B cell (primary cell): ENCODE measurements around the gene YOD1. TPM values are rescaled to one million over a fixed set of nuclear protein-coding genes. Genes with fewer than 3 reads are reported as not detected.

Experiments
- ATAC-seq: fragments of 200-7000 bp; cut with Tn5 transposase; one replicate; pipeline ENCODE4 v1.10.0; 2021; ENCODE audit warnings: low read depth, mild to moderate bottlenecking, moderate number of reproducible peaks, moderate library complexity
- CTCF ChIA-PET: fragments of 350-600 bp; sonication (Branson Sonifier 250); formaldehyde crosslinking; loops from one replicate; lab custom pipeline; 2021; ENCODE audit warnings: antibody characterized with exemption, inconsistent platforms; lab: Charles Lee
- POLR2A ChIA-PET: fragments of 350-600 bp; sonication (Branson Sonifier 250); formaldehyde crosslinking; loops from one replicate; lab custom pipeline; 2021; ENCODE audit warnings: antibody characterized with exemption; lab: Charles Lee
- DNase-seq: peaks from one replicate; pipeline ENCODE4 v3.0.0; 2013
- H2AFZ ChIP-seq: 2 replicates; pipeline ENCODE4 v1.6.1; 2012; ENCODE audit warnings: mild to moderate bottlenecking, low read depth, low read length; ENCODE audit not compliant: insufficient read depth, poor library complexity, severe bottlenecking
- H3K27ac ChIP-seq, 2 donors: 1 replicate in 1 of 2; 2 replicates in 1 of 2; pipeline ENCODE4 v1.5.1; 2012 to 2013; ENCODE audit warnings: low read length in 2 of 2, mild to moderate bottlenecking in 2 of 2, moderate library complexity in 1 of 2
- H3K27me3 ChIP-seq, 4 experiments: fragments of 200-600 bp in 1 of 4; sonication (generic) in 1 of 4; replicated peaks in 1 of 4; 1 replicate in 2 of 4; 2 replicates in 2 of 4; pipeline versions ENCODE4 v1.6.1 to v1.7.0; 2013 to 2016; ENCODE audit warnings: low read length in 3 of 4, mild to moderate bottlenecking in 2 of 4, mixed read lengths in 1 of 4, moderate library complexity in 1 of 4; ENCODE audit not compliant: insufficient read depth in 4 of 4, control insufficient read depth in 3 of 4; ENCODE audit errors: control extremely low read depth in 1 of 4
- H3K36me3 ChIP-seq, 2 experiments: replicated peaks in 1 of 2; 1 replicate in 1 of 2; 2 replicates in 1 of 2; pipeline versions ENCODE4 v1.6.1 to v1.7.1; 2013; ENCODE audit warnings: low read length in 1 of 2; ENCODE audit not compliant: insufficient read depth in 2 of 2, control insufficient read depth in 1 of 2; ENCODE audit errors: control extremely low read depth in 1 of 2, extremely low read depth in 1 of 2
- H3K4me1 ChIP-seq, 2 donors: fragments of 200-600 bp in 1 of 2; sonication (generic) in 1 of 2; 1 replicate in 1 of 2; 2 replicates in 1 of 2; pipeline versions ENCODE4 v1.5.1 to v1.6.1; 2013 to 2017; ENCODE audit warnings: low read length in 2 of 2; ENCODE audit not compliant: control insufficient read depth in 2 of 2, insufficient read depth in 2 of 2
- H3K4me2 ChIP-seq: replicated peaks from 2 replicates; pipeline ENCODE3; 2012; ENCODE audit warnings: mild to moderate bottlenecking, low read depth, low read length; ENCODE audit not compliant: poor library complexity, severe bottlenecking
- H3K4me3 ChIP-seq, 5 experiments: fragments of 200-600 bp in 1 of 5; sonication (generic) in 1 of 5; 1 replicate in 3 of 5; 2 replicates in 2 of 5; pipeline versions ENCODE4 v1.5.1 to v1.7.0; 2011 to 2016; ENCODE audit warnings: low read length in 4 of 5, mild to moderate bottlenecking in 4 of 5, low read depth in 2 of 5, control low read depth in 1 of 5, moderate library complexity in 1 of 5; ENCODE audit not compliant: insufficient read depth in 1 of 5; ENCODE audit errors: control extremely low read depth in 1 of 5, extremely low read depth in 1 of 5
- H3K79me2 ChIP-seq: fragments of 200-600 bp; sonication (generic); one replicate; pipeline ENCODE4 v1.6.0; 2016; ENCODE audit warnings: low read length; ENCODE audit not compliant: control insufficient read depth, insufficient read depth
- H3K9ac ChIP-seq: fragments of 200-600 bp; sonication (generic); 2 replicates; pipeline ENCODE4 v1.6.1; 2017; ENCODE audit warnings: mild to moderate bottlenecking, low read length, moderate library complexity
- H3K9me3 ChIP-seq, 3 donors: one replicate each; pipeline versions ENCODE4 v1.6.1 to v1.7.1; 2013; ENCODE audit warnings: low read length in 2 of 3; ENCODE audit not compliant: control insufficient read depth in 2 of 3, insufficient read depth in 1 of 3; ENCODE audit errors: control extremely low read depth in 1 of 3
- H4K20me1 ChIP-seq: 2 replicates; pipeline ENCODE4 v1.6.0; 2012; ENCODE audit warnings: mild to moderate bottlenecking, low read length; ENCODE audit not compliant: insufficient read depth, control insufficient read depth, poor library complexity, severe bottlenecking
- H3K27ac Mint-ChIP-seq: one replicate; pipeline ENCODE4 v1.8.0; 2021; ENCODE audit warnings: mixed read lengths
- H3K27me3 Mint-ChIP-seq: one replicate; pipeline ENCODE4 v1.8.0; 2021; ENCODE audit warnings: mixed read lengths
- H3K4me1 Mint-ChIP-seq: one replicate; pipeline ENCODE4 v1.8.0; 2021; ENCODE audit warnings: mixed read lengths
- H3K4me3 Mint-ChIP-seq: one replicate; pipeline ENCODE4 v1.8.0; 2021; ENCODE audit warnings: mixed read lengths
- H3K9me3 Mint-ChIP-seq: one replicate; pipeline ENCODE4 v1.8.0; 2022; ENCODE audit warnings: mixed read lengths; ENCODE audit not compliant: insufficient read depth
- EZH2 ChIP-seq: IDR thresholded peaks from 2 replicates; pipeline ENCODE4 v1.6.1; 2012; ENCODE audit warnings: borderline replicate concordance, low read depth, mild to moderate bottlenecking, moderate library complexity, low read length; ENCODE audit not compliant: insufficient read depth, poor library complexity, severe bottlenecking
- WGBS: methylation state at CpG from one replicate; pipeline ENCODE4 v1.1.5; 2013; ENCODE audit warnings: missing lambda C conversion rate; ENCODE audit not compliant: insufficient coverage; 5-methylcytosine and 5-hydroxymethylcytosine counted together
- intact Hi-C: fragments of 100-400 bp; cut with micrococcal nuclease; formaldehyde crosslinking; loops from one replicate; pipeline ENCODE4 v1.10.0; 2022
- polyA plus RNA-seq: library from polyadenylated mRNA; depleted of rRNA; stranded (reverse); fragments of >200 nt; gene quantifications from 2 replicates; pipeline ENCODE4 v1.2.3, GENCODE V29; 2012
- total RNA-seq, 2 donors: library from RNA; stranded (reverse); fragments of 120-200 nt in 1 of 2; gene quantifications; 1 replicate in 1 of 2; 2 replicates in 1 of 2; pipeline versions ENCODE4 v1.2.3 to v1.2.4, GENCODE V29; 2013 to 2022
- TF ChIP-seq, protein P1 (sequence below): fragments of 200-600 bp; IDR thresholded peaks from one replicate; pipeline ENCODE4 v1.8.0; 2022; ENCODE audit warnings: antibody characterized with exemption, mild to moderate bottlenecking

YOD1 gene
- total and polyA plus RNA-seq, 2 donors (not counting 1 experiment from before 2014, with no cell fraction given): 2.3 to 9.4 TPM

DNA sequence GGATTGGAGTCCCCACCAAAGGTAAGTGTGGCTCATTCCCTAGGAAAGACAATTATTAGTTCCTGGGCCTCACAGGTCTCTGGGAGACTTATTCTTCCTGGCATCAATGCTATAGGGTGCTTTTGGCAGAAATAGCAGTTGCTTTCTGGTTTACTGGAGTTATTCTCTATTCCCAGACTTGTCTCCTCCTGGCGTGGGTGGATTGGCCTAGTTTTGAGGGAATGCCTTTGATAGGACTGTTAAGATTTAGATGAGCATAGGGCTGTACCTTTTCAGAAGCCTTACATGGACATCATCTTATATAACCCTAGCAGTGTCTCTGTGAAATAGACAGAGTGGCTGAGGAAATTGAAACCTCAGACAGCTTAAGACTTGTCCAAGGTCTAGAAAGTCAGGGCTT lies 11.1 kb upstream of the YOD1 start:
- intact Hi-C loops: no loop called here
- Histone ChIP-seq H3K4me3 (no peak overlapping the region), H3K79me2 (no peaks in the 10 kb centered on the region), H3K9me3 (no peaks in the 10 kb centered on the region), H4K20me1 (no peaks in the 10 kb centered on the region), H3K27ac (no peak overlapping the region), H3K4me2 (no peak overlapping the region), H3K4me1 (no peaks in the 10 kb centered on the region), H3K9ac (no peak overlapping the region), H2AFZ (no peak overlapping the region), H3K36me3 (peaks cover 14 to 53% of the 10 kb centered on the region in 2 experiments), H3K27me3 (no peaks in the 10 kb centered on the region)
- no peak overlapping the region for H3K4me3 Mint-ChIP-seq
- no CpG with 5 or more reads among the region's 1 CpG for WGBS
- TF ChIP-seq, protein P1, sequence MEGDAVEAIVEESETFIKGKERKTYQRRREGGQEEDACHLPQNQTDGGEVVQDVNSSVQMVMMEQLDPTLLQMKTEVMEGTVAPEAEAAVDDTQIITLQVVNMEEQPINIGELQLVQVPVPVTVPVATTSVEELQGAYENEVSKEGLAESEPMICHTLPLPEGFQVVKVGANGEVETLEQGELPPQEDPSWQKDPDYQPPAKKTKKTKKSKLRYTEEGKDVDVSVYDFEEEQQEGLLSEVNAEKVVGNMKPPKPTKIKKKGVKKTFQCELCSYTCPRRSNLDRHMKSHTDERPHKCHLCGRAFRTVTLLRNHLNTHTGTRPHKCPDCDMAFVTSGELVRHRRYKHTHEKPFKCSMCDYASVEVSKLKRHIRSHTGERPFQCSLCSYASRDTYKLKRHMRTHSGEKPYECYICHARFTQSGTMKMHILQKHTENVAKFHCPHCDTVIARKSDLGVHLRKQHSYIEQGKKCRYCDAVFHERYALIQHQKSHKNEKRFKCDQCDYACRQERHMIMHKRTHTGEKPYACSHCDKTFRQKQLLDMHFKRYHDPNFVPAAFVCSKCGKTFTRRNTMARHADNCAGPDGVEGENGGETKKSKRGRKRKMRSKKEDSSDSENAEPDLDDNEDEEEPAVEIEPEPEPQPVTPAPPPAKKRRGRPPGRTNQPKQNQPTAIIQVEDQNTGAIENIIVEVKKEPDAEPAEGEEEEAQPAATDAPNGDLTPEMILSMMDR: no peak
- no peak for TF ChIP-seq EZH2
- DNase-seq (no peak), ATAC-seq (no peak)
- no peaks in the 10 kb centered on the region for H3K9me3 Mint-ChIP-seq
- no peaks in the 10 kb centered on the region for H3K27me3 Mint-ChIP-seq
- ChIA-PET POLR2A (interaction anchor here (1.1 kb wide), 1 partner anchor 9 kb away, joined by 3 read pairs; the partner anchor contains the start of gene PFKFB2), CTCF (no interaction called here)
- H3K27ac Mint-ChIP-seq: no peak overlapping the region
- no peaks in the 10 kb centered on the region for H3K4me1 Mint-ChIP-seq

DNA sequence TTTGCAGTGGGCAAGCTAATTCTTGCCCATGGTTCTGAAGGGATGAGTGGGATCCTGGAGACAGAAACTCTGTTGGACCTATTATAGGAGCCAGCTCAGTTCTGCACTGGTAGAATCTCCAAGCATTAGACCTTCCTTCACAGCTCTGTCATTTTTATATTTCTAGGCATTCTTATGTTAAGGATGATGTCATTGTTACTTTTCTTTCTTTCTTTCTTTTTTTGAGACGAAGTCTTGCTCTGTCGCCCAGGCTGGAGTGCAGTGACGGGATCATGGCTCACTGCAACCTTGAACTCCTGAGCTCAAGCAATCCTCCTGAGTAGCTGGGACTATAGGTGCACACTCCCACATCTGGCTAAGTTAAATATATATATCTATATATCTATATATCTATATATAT lies 9.6 kb upstream of the YOD1 start:
- Histone ChIP-seq H3K27ac (no peak overlapping the region), H3K9ac (no peak overlapping the region), H3K4me2 (no peak overlapping the region), H4K20me1 (no peaks in the 10 kb centered on the region), H3K27me3 (no peaks in the 10 kb centered on the region), H3K4me1 (peaks cover 0 to 2% of the 10 kb centered on the region in 2 donors), H3K9me3 (no peaks in the 10 kb centered on the region), H3K36me3 (peaks cover 10 to 44% of the 10 kb centered on the region in 2 experiments), H3K79me2 (no peaks in the 10 kb centered on the region), H3K4me3 (no peak overlapping the region), H2AFZ (no peak overlapping the region)
- DNase-seq (no peak), ATAC-seq (no peak)
- no CpG with 5 or more reads among the region's 3 CpGs for WGBS
- intact Hi-C loops: no loop called here
- POLR2A ChIA-PET: no interaction called here
- Mint-ChIP-seq H3K9me3 (no peaks in the 10 kb centered on the region), H3K27ac (no peak overlapping the region), H3K27me3 (no peaks in the 10 kb centered on the region), H3K4me3 (no peak overlapping the region), H3K4me1 (no peaks in the 10 kb centered on the region)
- CTCF ChIA-PET: interaction anchor here (0.6 to 2.2 kb wide), 5 partner anchors 11 to 23 kb away, joined by 3 to 11 read pairs (median 9); no protein-coding TSS in a partner anchor
- TF ChIP-seq, protein P1: no peak
- no peak for TF ChIP-seq EZH2
